H1 (cell line): Measurements from ENCODE around the gene MCM3AP. TPM values are rescaled to one million over a fixed set of nuclear protein-coding genes. Genes with fewer than 3 reads are reported as not detected.

ENCODE experiments used
- ATF3 ChIP-seq: IDR thresholded peaks from 2 replicates; pipeline ENCODE4 v1.6.1; 2011; ENCODE audit warnings: low read depth, mild to moderate bottlenecking, low read length; ENCODE audit not compliant: insufficient read depth
- BCL11A ChIP-seq, 2 experiments: IDR thresholded peaks; one replicate each; pipeline ENCODE4 v1.6.1; 2011; ENCODE audit warnings: low read depth in 2 of 2, low read length in 2 of 2, mild to moderate bottlenecking in 2 of 2
- CBX8 ChIP-seq: fragments of 300-800, 300-1000 bp; sonication (generic); IDR thresholded peaks from 2 replicates; pipeline ENCODE4 v1.7.1; 2016; ENCODE audit warnings: low read depth, low read length, borderline replicate concordance
- CEBPB ChIP-seq: IDR thresholded peaks from 2 replicates; pipeline ENCODE4 v1.6.1; 2012; ENCODE audit warnings: low read depth, low read length
- CHD1 ChIP-seq: IDR thresholded peaks from 2 replicates; pipeline ENCODE4 v1.6.1; 2012; ENCODE audit warnings: low read depth, low read length, improper control_type of control experiment
- CHD2 ChIP-seq: IDR thresholded peaks from 2 replicates; pipeline ENCODE4 v1.6.1; 2012; ENCODE audit warnings: low read length, improper control_type of control experiment
- CTBP2 ChIP-seq: IDR thresholded peaks from 2 replicates; pipeline ENCODE4 v1.7.0; 2011; ENCODE audit warnings: borderline replicate concordance, mild to moderate bottlenecking, moderate library complexity, mixed read lengths, low read length; ENCODE audit not compliant: insufficient read depth, insufficient read length
- EGR1 ChIP-seq: IDR thresholded peaks from 2 replicates; pipeline ENCODE4 v1.6.1; 2011; ENCODE audit warnings: low read depth, low read length, borderline replicate concordance
- GABPA ChIP-seq: IDR thresholded peaks from 2 replicates; pipeline ENCODE4 v1.6.1; 2011; ENCODE audit warnings: mild to moderate bottlenecking, low read length, moderate library complexity, borderline replicate concordance; ENCODE audit not compliant: insufficient read depth
- GTF2F1 ChIP-seq: IDR thresholded peaks from 2 replicates; pipeline ENCODE4 v1.6.1; 2012; ENCODE audit warnings: low read depth, low read length, improper control_type of control experiment, borderline replicate concordance
- HDAC2 ChIP-seq, 2 experiments: fragments of 300-600 bp in 1 of 2; sonication (generic) in 1 of 2; IDR thresholded peaks; 2 replicates each; pipeline ENCODE4 v1.6.1; 2011 to 2012; ENCODE audit warnings: low read depth in 2 of 2, low read length in 2 of 2, mild to moderate bottlenecking in 2 of 2, moderate library complexity in 2 of 2, borderline replicate concordance in 1 of 2, inconsistent platforms in 1 of 2
- JUN ChIP-seq: IDR thresholded peaks from 2 replicates; pipeline ENCODE4 v1.6.1; 2011; ENCODE audit warnings: low read depth, mild to moderate bottlenecking, improper control_type of control experiment, low read length
- MAFK ChIP-seq: IDR thresholded peaks from 2 replicates; pipeline ENCODE4 v1.6.1; 2012; ENCODE audit warnings: low read depth, mild to moderate bottlenecking, improper control_type of control experiment, low read length
- PHF8 ChIP-seq: fragments of 200-600 bp; sonication (generic); conservative IDR thresholded peaks from 2 replicates; pipeline ENCODE4 v1.7.1; 2012; ENCODE audit warnings: low read depth, mild to moderate bottlenecking, inconsistent platforms, low read length, moderate library complexity
- POLR2A ChIP-seq, 2 experiments: IDR thresholded peaks; 1 replicate in 1 of 2; 2 replicates in 1 of 2; pipeline ENCODE4 v1.6.1; 2011; ENCODE audit warnings: low read depth in 2 of 2, low read length in 2 of 2, mild to moderate bottlenecking in 2 of 2; ENCODE audit errors: control extremely low read depth in 1 of 2
- RAD21 ChIP-seq, 2 experiments: IDR thresholded peaks in 1 of 2; conservative IDR thresholded peaks in 1 of 2; 2 replicates each; pipeline ENCODE4 v1.6.1; 2011; ENCODE audit warnings: low read depth in 2 of 2, low read length in 2 of 2, improper control_type of control experiment in 1 of 2, inconsistent platforms in 1 of 2, mild to moderate bottlenecking in 1 of 2, moderate library complexity in 1 of 2
- RNF2 ChIP-seq: fragments of 200-900, 300-1000 bp; sonication (generic); IDR thresholded peaks from 2 replicates; pipeline ENCODE4 v1.7.1; 2016; ENCODE audit warnings: borderline replicate concordance, low read depth, mild to moderate bottlenecking, antibody characterized with exemption, low read length; ENCODE audit not compliant: poor library complexity, severe bottlenecking; ENCODE audit errors: missing control alignments
- RXRA ChIP-seq: IDR thresholded peaks from 2 replicates; pipeline ENCODE4 v1.6.1; 2011; ENCODE audit warnings: low read depth, mild to moderate bottlenecking, low read length, moderate library complexity; ENCODE audit not compliant: insufficient read depth
- SP2 ChIP-seq: IDR thresholded peaks from 2 replicates; pipeline ENCODE4 v1.6.1; 2012; ENCODE audit warnings: mild to moderate bottlenecking, low read length, inconsistent platforms
- SP4 ChIP-seq: IDR thresholded peaks from 2 replicates; pipeline ENCODE4 v1.6.1; 2012; ENCODE audit warnings: low read length, inconsistent platforms
- SRF ChIP-seq: IDR thresholded peaks from 2 replicates; pipeline ENCODE4 v1.6.1; 2011; ENCODE audit warnings: mild to moderate bottlenecking, low read depth, low read length, moderate library complexity
- SUZ12 ChIP-seq: fragments of 200-600 bp; sonication (generic); IDR thresholded peaks from 2 replicates; pipeline ENCODE4 v1.6.1; 2012; ENCODE audit warnings: mild to moderate bottlenecking, inconsistent platforms, low read length, moderate library complexity, mixed read lengths
- TAF1 ChIP-seq: IDR thresholded peaks from 2 replicates; pipeline ENCODE4 v1.6.1; 2011; ENCODE audit warnings: mild to moderate bottlenecking, low read depth, low read length
- TCF12 ChIP-seq: IDR thresholded peaks from 2 replicates; pipeline ENCODE4 v1.6.1; 2011; ENCODE audit warnings: low read depth, mild to moderate bottlenecking, low read length
- polyA plus RNA-seq, 7 experiments: library from polyadenylated mRNA; depleted of rRNA in 3 of 7; stranded (reverse) in 5 of 7; unstranded in 2 of 7; fragments of >200 nt in 5 of 7; fragments of 200-250 nt in 2 of 7; gene quantifications; 1 replicate in 5 of 7; 2 replicates in 1 of 7; 4 replicates in 1 of 7; pipeline versions ENCODE4 v1.2.1 to v1.2.3, GENCODE V29; 2011 to 2013; ENCODE audit warnings: missing spikeins in 2 of 7, mixed read lengths in 2 of 7
- total RNA-seq: library from RNA; stranded (reverse); fragmentation: NEBNext Ultra II Directional; extraction: Animal tissue kit (Norgen Biotek cat#: 25700); gene quantifications from 2 replicates; pipeline ENCODE4 v1.2.1, GENCODE V29; 2021

MCM3AP gene
- total and polyA plus RNA-seq, 2 of the 8 experiments (the other 6 are each of a cell fraction or from before 2014, with no cell fraction given), result 37.2 to 119 TPM

GRCh38 chr21:46324390-46325072 is 39.1 kb upstream of the MCM3AP start (continued):
- TF ChIP-seq CHD1, result no peak
- no peak for TF ChIP-seq HDAC2 (IDR thresholded peaks at IDR 0.05; ENCODE audit: borderline replicate concordance in 1 of 2, low read depth in 2 of 2, low read length in 2 of 2)
- no peak for TF ChIP-seq RXRA
- no peak for TF ChIP-seq JUN
- TF ChIP-seq ATF3, result no peak
- TF ChIP-seq RNF2, result no peak
- TF ChIP-seq CHD2, result no peak
- no peak for TF ChIP-seq CEBPB
- TF ChIP-seq BCL11A (IDR thresholded peaks at IDR 0.05; ENCODE audit: low read depth in 2 of 2, low read length in 2 of 2), result no peak
- TF ChIP-seq MAFK, result no peak
- peak; percentile 67 for TF ChIP-seq PHF8
- no peak for TF ChIP-seq RAD21 (IDR thresholded peaks at IDR 0.05 in 1 of 2, conservative IDR thresholded peaks at IDR 0.05 in 1 of 2; ENCODE audit: low read depth in 2 of 2, low read length in 2 of 2)
- TF ChIP-seq TCF12, result no peak
- TF ChIP-seq SUZ12, result no peak
- no peak for TF ChIP-seq GTF2F1
- peak in 1 of 2 experiments; percentile 79; a peak in 2 of 3 replicates for TF ChIP-seq POLR2A (IDR thresholded peaks at IDR 0.05; ENCODE audit: control extremely low read depth in 1 of 2, low read depth in 2 of 2, low read length in 2 of 2)
- 0 out of 2 replicates have a peak, but pooled peaks have one; percentile 24 for TF ChIP-seq EGR1
- TF ChIP-seq CTBP2, result no peak
- TF ChIP-seq TAF1, result peak; percentile 91
- no peak for TF ChIP-seq SP4
- TF ChIP-seq SP2, result no peak
- no peak for TF ChIP-seq SRF
- TF ChIP-seq CBX8, result no peak
- TF ChIP-seq GABPA, result no peak
